SH-SY5Y (cell line): Measurements from ENCODE around the gene FBXO9.

Experiments
- GATA2 ChIP-seq: IDR thresholded peaks from 2 replicates; pipeline ENCODE4 v1.6.1; 2011; ENCODE audit warnings: mild to moderate bottlenecking, low read depth, low read length
- GATA3 ChIP-seq: IDR thresholded peaks from 2 replicates; pipeline ENCODE4 v1.6.1; 2011; ENCODE audit warnings: low read depth, mild to moderate bottlenecking, low read length, moderate library complexity

Gene FBXO9

DNA sequence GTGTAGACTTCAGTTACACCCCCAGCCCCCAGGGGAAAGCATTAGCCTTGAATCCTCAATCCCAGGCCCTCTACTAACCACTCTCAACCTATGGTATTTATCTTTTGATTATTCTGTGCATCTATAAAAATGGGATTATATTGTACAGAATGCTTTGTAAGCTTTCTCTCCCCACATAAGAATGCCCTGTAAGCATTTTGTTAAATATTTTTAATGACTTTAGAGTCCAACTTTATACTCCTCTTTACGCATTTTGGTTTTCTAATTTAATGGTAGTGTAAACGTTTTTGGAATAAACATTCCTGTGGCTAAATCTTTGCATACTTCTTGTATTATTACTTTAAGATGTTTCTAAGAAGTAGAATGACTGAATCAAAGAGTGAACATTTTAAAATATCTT lies 35.4 kb downstream of the FBXO9 start:
- TF ChIP-seq GATA2 (no peak), GATA3 (no peak)

DNA sequence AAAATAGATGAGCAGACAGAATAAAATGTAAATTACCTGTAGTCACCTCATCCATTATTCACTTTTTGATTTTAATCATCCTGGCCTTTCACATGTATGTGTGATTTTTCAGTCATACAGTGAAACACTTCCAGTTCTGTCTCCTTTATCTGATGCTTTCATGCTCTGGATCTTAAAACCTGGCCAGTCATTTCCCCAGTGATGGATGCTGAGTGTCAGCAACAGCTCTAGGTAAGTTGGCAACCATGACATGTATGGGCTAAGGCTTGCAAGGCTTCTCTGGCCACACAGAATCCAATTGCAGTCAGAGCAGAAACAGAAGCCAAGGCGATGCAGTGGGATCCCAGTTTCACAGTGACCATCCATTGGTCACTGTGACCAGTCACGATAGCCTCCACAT lies 35.8 kb downstream of the FBXO9 start:
- TF ChIP-seq GATA3 (no peak), GATA2 (no peak)

DNA sequence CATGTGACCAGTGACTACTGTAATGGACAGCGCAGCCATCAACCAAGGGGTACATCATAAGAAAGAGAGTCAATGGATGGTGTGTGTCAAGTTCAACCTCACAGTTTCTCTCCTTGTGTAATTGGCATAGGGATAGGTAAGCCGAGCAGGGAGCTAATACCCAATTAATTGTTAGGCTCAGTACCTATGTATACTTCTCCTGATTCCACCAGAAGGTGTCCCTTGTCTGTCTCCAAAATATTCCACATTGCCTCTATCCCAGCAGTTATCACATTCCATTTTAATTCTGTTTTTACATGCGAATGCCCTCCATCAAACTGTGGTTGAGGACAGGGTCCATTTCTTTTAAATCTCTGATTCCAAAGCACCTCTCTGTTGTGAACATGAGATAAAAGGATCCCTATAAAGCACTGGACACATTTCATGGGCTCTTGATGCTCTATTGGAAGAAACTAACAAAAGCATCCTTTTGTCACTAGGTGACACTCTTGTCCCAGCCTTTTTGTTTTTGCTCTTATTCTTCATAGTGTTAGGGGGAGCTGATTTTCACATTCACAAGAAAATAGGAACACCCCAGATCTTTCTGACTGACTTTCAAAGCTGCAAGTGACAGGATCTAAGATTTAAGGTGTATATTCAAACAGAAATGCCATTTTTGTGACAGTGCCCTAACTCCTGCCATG lies 38.9 kb downstream of the FBXO9 start:
- TF ChIP-seq GATA2, result no peak
- TF ChIP-seq GATA3, result no peak

DNA sequence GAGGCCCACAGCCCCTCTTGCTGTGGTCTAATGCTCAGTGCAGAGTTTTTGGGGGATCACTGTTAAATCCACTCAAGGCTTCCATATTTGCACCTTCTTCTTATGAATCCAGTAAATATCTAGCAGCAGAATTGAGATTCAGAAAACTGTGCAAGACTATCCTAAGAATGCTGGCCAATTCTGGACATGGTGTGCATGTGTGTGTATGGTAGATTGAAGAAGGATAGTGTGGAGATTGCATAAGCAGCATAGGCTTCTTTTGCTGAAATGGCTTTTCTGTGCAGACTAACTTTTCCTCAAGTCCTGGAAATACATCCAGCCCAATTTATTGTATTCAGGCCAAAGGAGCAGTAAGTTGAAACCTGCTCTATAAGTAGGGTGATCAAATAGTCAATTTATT lies 39.7 kb downstream of the FBXO9 start:
- TF ChIP-seq GATA3, result no peak
- TF ChIP-seq GATA2, result no peak

GRCh38 chr6:53107091-53107490 lies 41.9 kb downstream of the FBXO9 start:
- TF ChIP-seq GATA3 (no peak), GATA2 (no peak)

- no peak for TF ChIP-seq GATA3
- TF ChIP-seq GATA2, result no peak
Measured at GRCh38 chr6:53109612-53110011, 44.4 kb downstream of the FBXO9 start.

GRCh38 chr6:53111865-53112264 lies 46.7 kb downstream of the FBXO9 start:
- TF ChIP-seq GATA3 (no peak), GATA2 (no peak)

- TF ChIP-seq GATA3, result no peak
- no peak for TF ChIP-seq GATA2
Measured at GRCh38 chr6:53112404-53112803, 47.2 kb downstream of the FBXO9 start.

DNA sequence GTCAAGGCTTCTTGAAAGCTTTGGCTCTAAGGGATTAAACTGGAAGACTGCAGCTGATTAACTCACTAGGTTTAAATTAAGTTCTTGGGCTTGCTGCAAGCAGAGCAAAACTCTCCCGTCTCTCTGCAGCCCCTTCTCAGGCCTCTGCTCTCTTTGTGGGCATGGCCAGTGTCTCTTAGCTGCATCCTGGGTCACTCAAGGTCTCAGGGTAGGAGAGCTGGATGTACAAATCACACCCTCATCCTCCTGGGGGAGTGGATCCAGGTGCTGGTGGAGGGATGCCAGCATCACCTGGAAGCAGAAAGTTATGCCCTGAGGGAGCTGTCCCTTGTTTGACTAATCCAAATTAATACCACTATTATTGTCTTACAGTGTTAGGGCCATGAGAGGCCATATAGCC lies 47.7 kb downstream of the FBXO9 start:
- no peak for TF ChIP-seq GATA2
- no peak for TF ChIP-seq GATA3

GRCh38 chr6:53113742-53114141 lies 48.5 kb downstream of the FBXO9 start:
- no peak for TF ChIP-seq GATA3
- TF ChIP-seq GATA2, result no peak

GRCh38 chr6:53115113-53115512 lies 49.9 kb downstream of the FBXO9 start:
- TF ChIP-seq GATA3 (no peak), GATA2 (no peak)

DNA sequence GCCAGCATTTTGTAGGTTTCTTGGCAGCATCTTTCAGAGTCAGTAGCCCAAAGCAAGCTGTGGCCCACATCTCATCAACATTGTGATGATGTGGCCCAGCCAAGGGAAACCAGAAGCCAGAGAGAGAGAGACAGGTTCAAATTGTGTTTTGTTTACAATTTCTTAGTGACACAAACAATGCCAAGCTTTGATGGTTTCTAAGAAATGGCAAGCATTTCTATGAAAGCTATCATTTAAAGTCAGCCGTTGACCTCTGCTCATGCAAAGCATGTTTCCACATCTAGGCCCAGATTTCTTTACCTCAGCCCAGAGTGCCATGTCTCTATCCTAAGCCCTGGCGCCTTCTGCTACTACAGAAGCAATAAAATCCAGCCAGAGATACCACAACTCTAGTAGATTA lies 50.5 kb downstream of the FBXO9 start:
- no peak for TF ChIP-seq GATA3
- no peak for TF ChIP-seq GATA2

DNA sequence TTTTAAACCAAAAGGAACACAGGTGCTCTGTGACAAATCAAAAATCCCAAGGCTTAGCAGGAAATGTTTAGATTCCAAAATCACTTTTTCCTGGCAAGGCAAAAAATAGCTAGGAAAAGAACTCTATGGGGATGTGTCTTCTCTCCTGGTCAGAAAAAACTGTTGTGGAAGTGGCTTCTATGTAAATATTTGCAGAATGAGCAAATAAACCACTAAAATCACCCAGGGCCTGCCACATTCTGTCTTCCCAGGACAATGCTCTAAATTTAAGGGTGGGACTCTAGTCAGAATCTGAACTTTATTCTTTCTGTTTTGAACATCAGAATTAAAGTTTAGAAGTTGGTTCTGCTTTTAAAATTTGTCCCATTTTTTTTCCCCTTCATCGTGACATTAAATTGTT lies 54.1 kb downstream of the FBXO9 start:
- TF ChIP-seq GATA3 (no peak), GATA2 (no peak)

- no peak for TF ChIP-seq GATA3
- no peak for TF ChIP-seq GATA2
Measured at GRCh38 chr6:53119772-53120409, 54.7 kb downstream of the FBXO9 start.

- no peak for TF ChIP-seq GATA3
- TF ChIP-seq GATA2, result no peak
Measured at GRCh38 chr6:53124131-53124800, 59.1 kb downstream of the FBXO9 start.
